ENCODE results near the gene FTCD.

- TF ChIP-seq CTCF (IDR thresholded peaks at IDR 0.05) (no peak), EP300 (IDR thresholded peaks at IDR 0.05) (no peak)
Observed at GRCh38 chr21:46181953-46182547, 26.7 kb upstream of the FTCD start.
